Measurements from ENCODE around the gene ANO2. TPM values are rescaled to one million over a fixed set of nuclear protein-coding genes. Genes with fewer than 3 reads are reported as not detected.

ANO2 gene
- total RNA-seq, 1 experiment from 2014 or later: not detected

GRCh38 chr12:5913387-5913786, 31.7 kb downstream of the ANO2 start:
- BruUV-seq (replicated peaks): no TSS peak
- ATAC-seq (no peak), DNase-seq (no peak)
- Histone ChIP-seq H2AFZ (ENCODE audit: low read length) (no peak overlapping the region), H3K27me3 (ENCODE audit: low read length) (peaks cover 62% of the 10 kb centered on the region), H4K20me1 (ENCODE audit: low read length) (no peaks in the 10 kb centered on the region), H3K9me3 (ENCODE audit: low read length) (no peaks in the 10 kb centered on the region), H3K4me2 (ENCODE audit: low read length) (no peak overlapping the region), H3K4me1 (ENCODE audit: insufficient read depth, low read length) (no peaks in the 10 kb centered on the region), H3F3A (ENCODE audit: low read length, unreplicated experiment) (no peaks in the 10 kb centered on the region), H3K79me2 (ENCODE audit: low read length) (no peaks in the 10 kb centered on the region), H3K4me3 (ENCODE audit: low read length) (no peak overlapping the region), H3K9me2 (replicated peaks; ENCODE audit: low read length) (no peaks in the 10 kb centered on the region), H3K36me3 (ENCODE audit: low read depth, low read length) (no peaks in the 10 kb centered on the region), H3K9ac (ENCODE audit: low read length) (no peak overlapping the region), H3K27ac (ENCODE audit: low read length) (no peak overlapping the region)
- intact Hi-C loops (cut with micrococcal nuclease): no loop called here
- no peak for TF ChIP-seq EZH2 (IDR thresholded peaks at IDR 0.05; ENCODE audit: low read length, unreplicated experiment)
- TF ChIP-seq, protein P1, sequence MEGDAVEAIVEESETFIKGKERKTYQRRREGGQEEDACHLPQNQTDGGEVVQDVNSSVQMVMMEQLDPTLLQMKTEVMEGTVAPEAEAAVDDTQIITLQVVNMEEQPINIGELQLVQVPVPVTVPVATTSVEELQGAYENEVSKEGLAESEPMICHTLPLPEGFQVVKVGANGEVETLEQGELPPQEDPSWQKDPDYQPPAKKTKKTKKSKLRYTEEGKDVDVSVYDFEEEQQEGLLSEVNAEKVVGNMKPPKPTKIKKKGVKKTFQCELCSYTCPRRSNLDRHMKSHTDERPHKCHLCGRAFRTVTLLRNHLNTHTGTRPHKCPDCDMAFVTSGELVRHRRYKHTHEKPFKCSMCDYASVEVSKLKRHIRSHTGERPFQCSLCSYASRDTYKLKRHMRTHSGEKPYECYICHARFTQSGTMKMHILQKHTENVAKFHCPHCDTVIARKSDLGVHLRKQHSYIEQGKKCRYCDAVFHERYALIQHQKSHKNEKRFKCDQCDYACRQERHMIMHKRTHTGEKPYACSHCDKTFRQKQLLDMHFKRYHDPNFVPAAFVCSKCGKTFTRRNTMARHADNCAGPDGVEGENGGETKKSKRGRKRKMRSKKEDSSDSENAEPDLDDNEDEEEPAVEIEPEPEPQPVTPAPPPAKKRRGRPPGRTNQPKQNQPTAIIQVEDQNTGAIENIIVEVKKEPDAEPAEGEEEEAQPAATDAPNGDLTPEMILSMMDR (conservative IDR thresholded peaks at IDR 0.05; ENCODE audit: low read depth, low read length): no peak
- TF ChIP-seq EZH2phosphoT487 (IDR thresholded peaks at IDR 0.05; ENCODE audit: borderline replicate concordance, low read length): no peak
- ChIA-PET CTCF (no interaction called here), POLR2A (ENCODE audit: unreplicated experiment) (no interaction called here)

GRCh38 chr12:5912437-5913334, 32.4 kb downstream of the ANO2 start:
- Histone ChIP-seq H3K36me3 (ENCODE audit: low read depth, low read length) (no peaks in the 10 kb centered on the region), H4K20me1 (ENCODE audit: low read length) (no peaks in the 10 kb centered on the region), H3K27ac (ENCODE audit: low read length) (no peak overlapping the region), H3K9me2 (replicated peaks; ENCODE audit: low read length) (no peaks in the 10 kb centered on the region), H3K4me1 (ENCODE audit: insufficient read depth, low read length) (no peaks in the 10 kb centered on the region), H3K79me2 (ENCODE audit: low read length) (no peaks in the 10 kb centered on the region), H3K9me3 (ENCODE audit: low read length) (no peaks in the 10 kb centered on the region), H3K4me2 (ENCODE audit: low read length) (no peak overlapping the region), H3K27me3 (ENCODE audit: low read length) (peaks cover 69% of the 10 kb centered on the region), H2AFZ (ENCODE audit: low read length) (no peak overlapping the region), H3F3A (ENCODE audit: low read length, unreplicated experiment) (no peaks in the 10 kb centered on the region), H3K4me3 (ENCODE audit: low read length) (no peak overlapping the region), H3K9ac (ENCODE audit: low read length) (no peak overlapping the region)
- TF ChIP-seq, protein P1 (conservative IDR thresholded peaks at IDR 0.05; ENCODE audit: low read depth, low read length): peak; percentile 48
- TF ChIP-seq EZH2 (IDR thresholded peaks at IDR 0.05; ENCODE audit: low read length, unreplicated experiment): no peak
- ATAC-seq: no peak
- CTCF ChIA-PET: no interaction called here
- POLR2A ChIA-PET (ENCODE audit: unreplicated experiment): no interaction called here
- intact Hi-C loops (cut with micrococcal nuclease): no loop called here
- no TSS peak for BruUV-seq (replicated peaks)
- peak; percentile 7 for DNase-seq

GRCh38 chr12:5912011-5912410, 33.0 kb downstream of the ANO2 start:
- Histone ChIP-seq H3K9me2 (replicated peaks; ENCODE audit: low read length) (no peaks in the 10 kb centered on the region), H3K27ac (ENCODE audit: low read length) (no peak overlapping the region), H3K4me1 (ENCODE audit: insufficient read depth, low read length) (no peaks in the 10 kb centered on the region), H3K79me2 (ENCODE audit: low read length) (no peaks in the 10 kb centered on the region), H3K9me3 (ENCODE audit: low read length) (no peaks in the 10 kb centered on the region), H3K27me3 (ENCODE audit: low read length) (peaks cover 76% of the 10 kb centered on the region), H3K4me2 (ENCODE audit: low read length) (no peak overlapping the region), H3F3A (ENCODE audit: low read length, unreplicated experiment) (no peaks in the 10 kb centered on the region), H3K9ac (ENCODE audit: low read length) (no peak overlapping the region), H3K36me3 (ENCODE audit: low read depth, low read length) (no peaks in the 10 kb centered on the region), H2AFZ (ENCODE audit: low read length) (no peak overlapping the region), H3K4me3 (ENCODE audit: low read length) (no peak overlapping the region), H4K20me1 (ENCODE audit: low read length) (no peaks in the 10 kb centered on the region)
- DNase-seq (no peak), ATAC-seq (no peak)
- TF ChIP-seq EZH2phosphoT487 (IDR thresholded peaks at IDR 0.05; ENCODE audit: borderline replicate concordance, low read length) (no peak), EZH2 (IDR thresholded peaks at IDR 0.05; ENCODE audit: low read length, unreplicated experiment) (no peak)
- TF ChIP-seq, protein P1 (conservative IDR thresholded peaks at IDR 0.05; ENCODE audit: low read depth, low read length): no peak
- CTCF ChIA-PET: no interaction called here
- no TSS peak for BruUV-seq (replicated peaks)
- POLR2A ChIA-PET (ENCODE audit: unreplicated experiment): no interaction called here
- intact Hi-C loops (cut with micrococcal nuclease): no loop called here
